GM19438 (cell line): ENCODE data around the gene DRC1.

Experiments used
- ATAC-seq: cut with Tn5 transposase; IDR thresholded peaks from one replicate; pipeline ENCODE4 v1.9.1; 2021; ENCODE audit warnings: low read depth; ENCODE audit not compliant: unreplicated experiment

Gene DRC1

GRCh38 chr2:26396734-26397298 lies 4.9 kb upstream of the DRC1 start:
- no peak for ATAC-seq

GRCh38 chr2:26399771-26400376 lies 1.8 kb upstream of the DRC1 start:
- ATAC-seq: no peak

- no peak for ATAC-seq
These were observed 997 bp upstream of the DRC1 start for GRCh38 chr2:26400723-26401122.

GRCh38 chr2:26407526-26407925 lies 5.8 kb downstream of the DRC1 start:
- ATAC-seq: no peak

- ATAC-seq: no peak
These were observed 8.1 kb downstream of the DRC1 start for GRCh38 chr2:26409785-26410184.

- ATAC-seq: no peak
These were observed 9.1 kb downstream of the DRC1 start for GRCh38 chr2:26410764-26411243.

GRCh38 chr2:26411419-26411818 lies 9.7 kb downstream of the DRC1 start:
- ATAC-seq: no peak

GRCh38 chr2:26412091-26412673 lies 10.5 kb downstream of the DRC1 start:
- peak; percentile 77 for ATAC-seq

- ATAC-seq: no peak
These were observed 12.6 kb downstream of the DRC1 start for GRCh38 chr2:26414311-26414710.

GRCh38 chr2:26421961-26422360 lies 20.2 kb downstream of the DRC1 start:
- no peak for ATAC-seq

GRCh38 chr2:26422947-26423629 lies 21.4 kb downstream of the DRC1 start:
- ATAC-seq: no peak

- ATAC-seq: no peak
These were observed 22.0 kb downstream of the DRC1 start for GRCh38 chr2:26423750-26424149.

GRCh38 chr2:26424221-26424620 lies 22.5 kb downstream of the DRC1 start:
- ATAC-seq: no peak

GRCh38 chr2:26428846-26429245 lies 27.1 kb downstream of the DRC1 start:
- ATAC-seq: no peak

GRCh38 chr2:26429779-26430578 lies 28.3 kb downstream of the DRC1 start:
- ATAC-seq: no peak

GRCh38 chr2:26430826-26431225 lies 29.1 kb downstream of the DRC1 start:
- ATAC-seq: no peak

GRCh38 chr2:26432363-26432762 lies 30.6 kb downstream of the DRC1 start:
- no peak for ATAC-seq

GRCh38 chr2:26432859-26433258 lies 31.1 kb downstream of the DRC1 start:
- no peak for ATAC-seq

GRCh38 chr2:26435106-26435505 lies 33.4 kb downstream of the DRC1 start:
- no peak for ATAC-seq

GRCh38 chr2:26438526-26438925 lies 36.8 kb downstream of the DRC1 start:
- ATAC-seq: no peak

GRCh38 chr2:26438926-26439325 lies 37.2 kb downstream of the DRC1 start:
- no peak for ATAC-seq
